ENCODE results near the gene ARHGDIB. TPM values are rescaled to one million over a fixed set of nuclear protein-coding genes. Genes with fewer than 3 reads are reported as not detected.
A peak's percentile ranks its signal among the peaks of the same experiment; 100 is the strongest.

Gene ARHGDIB
- polyA plus RNA-seq, 4 donors: 44.5 to 64.5 (median 47.8) TPM

DNA sequence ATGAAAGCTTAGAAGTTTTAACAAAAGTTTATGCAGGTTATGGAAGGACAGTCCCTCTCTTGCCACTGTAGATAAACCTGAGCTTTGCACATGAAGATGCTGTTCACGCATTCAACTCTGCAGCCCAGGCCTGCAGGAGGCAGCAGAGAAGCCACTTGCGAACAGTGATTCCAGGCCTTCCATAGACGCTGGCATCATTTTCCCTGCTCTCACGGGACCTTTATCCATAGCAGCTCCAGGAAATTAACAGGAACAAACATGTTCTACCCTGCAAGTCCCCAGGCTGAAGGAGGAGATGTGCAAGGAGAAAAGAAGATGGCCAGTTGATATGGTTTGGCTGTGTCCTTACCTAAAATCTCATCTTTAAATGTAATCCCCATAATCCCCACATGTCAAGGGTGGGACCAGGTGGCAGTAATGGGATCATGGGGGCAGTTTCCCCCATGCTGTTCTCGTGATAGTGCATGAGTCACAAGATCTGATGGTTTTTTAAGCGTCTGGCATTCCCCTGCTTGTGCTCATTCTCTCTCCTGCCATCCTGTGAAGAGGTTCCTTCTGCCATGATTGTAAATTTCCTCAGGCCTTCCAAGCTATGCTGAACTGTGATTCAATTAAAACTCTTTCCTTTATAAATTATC is 25.1 kb downstream of the ARHGDIB start:
- no peak for DNase-seq (ENCODE audit: low read depth in 4 of 4, low spot score in 2 of 4)

- peak in 2 of 4 donors; percentile 45 to 57 for DNase-seq (ENCODE audit: low read depth in 4 of 4, low spot score in 2 of 4)
Observed at GRCh38 chr12:14935031-14935430, 26.4 kb downstream of the ARHGDIB start.

DNA sequence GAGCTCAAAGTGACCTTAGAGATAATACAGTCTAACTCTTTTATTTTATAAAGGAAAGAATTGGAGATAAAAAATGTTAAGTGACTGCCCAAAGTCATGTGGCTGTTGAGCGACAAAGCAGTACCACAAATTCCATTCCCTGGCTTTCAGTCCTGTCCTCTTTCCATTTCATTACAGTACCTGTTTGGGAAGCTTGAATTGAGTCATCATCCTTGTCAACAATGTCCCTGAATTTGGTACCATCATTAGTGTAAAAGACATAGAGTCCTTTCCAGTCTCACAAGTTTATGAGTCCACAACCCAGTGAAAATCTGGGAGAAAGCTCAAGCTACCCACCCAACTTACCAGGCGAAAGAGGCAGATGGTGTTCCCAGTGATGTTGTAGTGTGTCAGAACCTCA is 26.9 kb downstream of the ARHGDIB start:
- DNase-seq (ENCODE audit: low read depth in 4 of 4, low spot score in 2 of 4): no peak

GRCh38 chr12:14931791-14932560 is 29.4 kb downstream of the ARHGDIB start:
- DNase-seq (ENCODE audit: low read depth in 4 of 4, low spot score in 2 of 4): no peak

DNA sequence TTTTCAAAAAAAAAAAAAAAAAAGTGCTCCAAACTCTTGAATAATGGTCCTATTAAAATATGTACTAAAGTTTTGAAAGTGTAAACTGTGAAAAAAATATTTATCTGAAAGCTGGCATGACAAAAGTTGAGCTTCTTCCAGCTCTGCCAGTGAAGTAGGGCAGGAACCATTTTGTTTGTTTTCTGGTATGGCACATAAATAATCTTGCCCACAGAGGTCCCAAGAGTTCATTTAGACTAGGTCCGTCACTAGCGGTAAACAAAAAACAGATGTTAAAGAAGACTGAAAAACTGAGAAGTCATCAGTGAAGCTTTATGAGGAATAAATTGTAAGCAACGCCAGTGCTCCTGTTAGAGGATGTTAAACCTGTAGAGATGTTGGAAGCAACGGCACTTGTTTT is 30.0 kb downstream of the ARHGDIB start:
- no peak for DNase-seq (ENCODE audit: low read depth in 4 of 4, low spot score in 2 of 4)

GRCh38 chr12:14930299-14930698 is 31.1 kb downstream of the ARHGDIB start:
- DNase-seq (ENCODE audit: low read depth in 4 of 4, low spot score in 2 of 4): no peak

- DNase-seq (ENCODE audit: low read depth in 4 of 4, low spot score in 2 of 4): peak in 1 of 4 donors; percentile 79
Observed at GRCh38 chr12:14928931-14929330, 32.5 kb downstream of the ARHGDIB start.

GRCh38 chr12:14927267-14927666 is 34.1 kb downstream of the ARHGDIB start:
- no peak for DNase-seq (ENCODE audit: low read depth in 4 of 4, low spot score in 2 of 4)

GRCh38 chr12:14924541-14924940 is 36.9 kb downstream of the ARHGDIB start:
- no peak for DNase-seq (ENCODE audit: low read depth in 4 of 4, low spot score in 2 of 4)

- DNase-seq (ENCODE audit: low read depth in 4 of 4, low spot score in 2 of 4): no peak
Observed at GRCh38 chr12:14923944-14924343, 37.5 kb downstream of the ARHGDIB start.

DNA sequence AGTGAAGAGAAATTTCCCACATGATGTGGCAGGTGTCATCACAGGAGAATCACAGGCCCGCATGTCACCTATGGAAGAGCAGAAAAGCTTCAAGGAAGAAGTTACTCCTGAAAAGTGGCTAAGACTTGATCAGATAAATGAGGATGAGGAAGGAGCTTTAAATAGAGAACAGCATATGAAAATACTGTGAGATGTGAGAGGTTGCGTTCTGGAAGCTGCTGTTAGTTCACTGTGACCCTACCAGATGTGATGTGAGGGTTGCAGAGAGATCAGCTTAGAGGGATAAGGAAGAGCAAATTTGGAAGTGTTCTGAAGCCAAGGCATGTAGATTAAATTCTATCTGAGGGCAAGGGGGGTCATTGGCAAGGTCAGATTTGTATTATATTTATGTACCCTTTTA is 40.2 kb downstream of the ARHGDIB start:
- DNase-seq (ENCODE audit: low read depth in 4 of 4, low spot score in 2 of 4): no peak

DNA sequence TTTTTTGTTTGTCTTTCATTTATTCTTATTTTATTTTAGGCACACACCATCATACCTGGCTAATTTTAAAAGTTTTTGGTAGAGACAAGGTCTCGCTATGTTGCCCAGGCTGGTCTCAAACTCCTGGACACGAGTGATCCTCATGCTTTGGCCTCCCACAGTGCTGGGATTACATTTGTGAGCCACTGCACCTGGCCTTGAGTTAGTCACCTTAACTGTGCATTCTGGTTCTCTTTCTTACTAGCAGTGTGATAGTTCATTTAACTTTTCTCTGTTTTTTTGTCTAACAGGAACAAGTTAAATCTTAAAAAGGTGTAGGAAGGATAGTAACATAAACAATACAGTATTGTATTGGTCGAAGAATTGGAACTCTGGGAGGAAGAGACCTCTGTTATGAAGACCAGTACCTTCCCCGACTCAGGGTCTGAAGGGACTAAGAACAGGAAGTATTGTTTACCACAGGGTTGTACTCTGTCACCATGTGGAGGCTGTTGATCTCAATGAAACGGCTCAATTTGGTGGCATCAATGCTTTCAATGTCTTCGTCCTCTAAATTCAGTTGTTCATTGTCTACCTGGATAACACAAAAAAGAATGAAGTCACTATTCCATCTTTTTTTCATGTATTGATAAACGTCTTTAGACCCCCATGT is 40.8 kb downstream of the ARHGDIB start:
- no peak for DNase-seq (ENCODE audit: low read depth in 4 of 4, low spot score in 2 of 4)

GRCh38 chr12:14919455-14919854 is 41.9 kb downstream of the ARHGDIB start:
- DNase-seq (ENCODE audit: low read depth in 4 of 4, low spot score in 2 of 4): no peak

DNA sequence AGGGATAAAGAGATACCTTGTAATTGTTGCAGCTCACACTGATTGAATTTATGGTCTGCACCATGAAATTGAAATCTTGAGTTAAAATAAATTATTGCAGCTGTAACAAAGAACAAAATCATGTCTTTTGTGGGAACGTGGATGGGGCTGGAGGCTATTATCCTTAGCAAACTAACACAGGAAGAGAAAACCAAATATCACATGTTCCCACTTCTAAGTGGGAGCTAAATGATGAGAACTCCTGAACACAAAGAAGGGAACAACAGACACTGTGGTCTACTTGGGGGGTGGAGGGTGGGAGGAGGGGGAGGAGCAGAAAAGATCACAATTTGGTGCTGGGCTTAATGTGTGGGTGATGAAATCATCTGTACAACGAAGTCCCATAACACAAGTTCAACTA is 45.7 kb downstream of the ARHGDIB start:
- no peak for DNase-seq (ENCODE audit: low read depth in 4 of 4, low spot score in 2 of 4)

GRCh38 chr12:14913381-14913781 is 48.0 kb downstream of the ARHGDIB start:
- DNase-seq (ENCODE audit: low read depth in 4 of 4, low spot score in 2 of 4): no peak

DNA sequence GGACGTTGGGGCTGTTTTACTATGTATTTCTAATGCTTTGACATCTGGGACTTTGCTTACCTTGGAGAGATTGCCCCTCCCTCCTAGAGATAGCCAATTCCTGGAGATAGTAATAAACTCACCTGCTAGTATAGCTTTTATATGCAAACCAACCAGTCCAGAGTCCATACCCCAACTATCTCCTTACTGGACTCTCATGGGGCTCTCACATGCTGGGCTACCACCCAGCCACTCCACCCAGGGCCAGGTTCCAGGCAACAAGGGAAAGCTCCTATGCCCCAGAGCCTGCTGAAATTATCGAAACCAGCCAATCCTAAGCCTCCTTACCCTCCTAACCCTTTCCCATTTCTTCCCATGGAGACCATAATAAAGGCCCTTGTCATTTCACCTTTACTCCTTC is 50.3 kb downstream of the ARHGDIB start:
- no peak for DNase-seq (ENCODE audit: low read depth in 4 of 4, low spot score in 2 of 4)

DNA sequence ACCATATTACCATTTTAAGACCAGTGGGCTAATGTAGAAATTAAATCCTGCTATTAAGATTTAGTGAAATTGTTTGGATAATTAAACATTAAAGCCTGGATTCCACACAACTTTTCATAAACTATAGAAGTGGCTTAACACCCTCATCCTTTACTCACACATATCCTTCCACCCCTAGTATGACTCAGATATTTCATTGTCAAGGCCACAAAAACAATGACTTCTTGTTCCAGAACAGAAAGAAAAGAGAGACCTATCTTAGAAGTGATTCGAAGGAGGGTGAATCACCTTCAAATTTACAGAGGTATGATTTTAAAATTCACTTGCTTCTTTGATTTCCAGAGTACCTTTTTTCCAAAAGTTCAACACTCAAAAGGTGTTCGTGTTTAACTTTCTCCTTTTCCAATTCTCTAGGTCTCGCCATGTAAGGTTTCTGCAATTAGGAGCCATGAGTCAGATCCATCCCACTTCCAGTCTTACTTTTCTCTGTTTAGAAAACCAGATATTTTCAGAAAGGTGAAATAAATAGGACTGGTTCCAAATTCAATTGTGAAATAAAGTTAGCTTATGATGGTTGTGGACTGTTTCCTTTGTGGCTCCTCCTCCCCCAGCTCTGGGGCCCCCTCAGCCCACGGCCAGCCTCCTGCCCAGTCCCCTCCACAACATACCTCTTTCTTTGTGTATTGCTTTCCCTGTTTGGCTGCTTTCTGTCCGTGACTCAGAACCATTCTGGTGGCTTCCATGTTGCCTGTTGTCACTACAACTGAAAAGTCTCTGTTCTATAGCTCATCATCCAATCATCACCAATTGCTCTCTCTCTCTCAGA is 51.1 kb downstream of the ARHGDIB start:
- DNase-seq (ENCODE audit: low read depth in 4 of 4, low spot score in 2 of 4): no peak

- no peak for DNase-seq (ENCODE audit: low read depth in 4 of 4, low spot score in 2 of 4)
Observed at GRCh38 chr12:14907953-14908352, 53.4 kb downstream of the ARHGDIB start.

- DNase-seq (ENCODE audit: low read depth in 4 of 4, low spot score in 2 of 4): no peak
Observed at GRCh38 chr12:14906114-14906513, 55.3 kb downstream of the ARHGDIB start.

DNA sequence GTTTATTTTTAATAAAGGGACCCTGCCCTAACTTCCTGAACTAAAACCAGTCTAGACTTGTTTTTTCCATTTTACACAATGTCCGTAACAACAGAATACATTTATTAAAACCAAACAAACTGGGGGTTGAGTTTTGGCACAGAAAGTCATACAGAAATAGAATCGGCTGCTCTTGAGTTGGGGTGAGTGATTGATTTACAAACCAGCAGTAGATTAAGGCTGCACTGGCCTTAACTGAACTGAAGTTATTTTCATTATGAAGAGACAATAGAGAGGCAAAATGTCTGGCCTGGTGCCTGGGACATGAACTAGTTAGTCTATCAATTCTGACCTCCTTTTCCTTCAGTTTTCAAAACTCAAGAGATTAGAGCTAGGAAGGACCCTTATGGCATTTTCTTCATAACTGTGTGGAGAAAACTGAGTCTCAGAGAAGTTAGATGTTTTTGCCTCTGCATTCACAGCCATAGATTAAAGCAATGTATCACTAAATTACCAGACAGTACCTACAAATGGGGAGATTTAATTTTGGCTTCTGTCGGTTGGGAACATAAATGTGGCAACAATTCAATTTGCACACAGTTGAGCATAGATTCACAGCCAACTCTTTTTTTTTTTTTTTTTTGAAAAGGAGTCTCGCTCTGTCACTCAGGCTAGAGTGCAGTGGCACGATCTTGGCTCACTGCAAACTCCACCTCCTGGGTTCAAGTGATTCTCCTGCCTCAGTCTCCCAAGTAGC is 56.0 kb downstream of the ARHGDIB start:
- no peak for DNase-seq (ENCODE audit: low read depth in 4 of 4, low spot score in 2 of 4)

Measured in left renal cortex interstitium (tissue), 4 donors.